ENCODE measurements around the gene RRP1. TPM values are rescaled to one million over a fixed set of nuclear protein-coding genes. Genes with fewer than 3 reads are reported as not detected.

RRP1 gene
- total and polyA plus RNA-seq, 9 of the 15 experiments (the other 6 are each of a cell fraction or from before 2014, with no cell fraction given): 0.89 to 105 (median 51.6) TPM

DNA sequence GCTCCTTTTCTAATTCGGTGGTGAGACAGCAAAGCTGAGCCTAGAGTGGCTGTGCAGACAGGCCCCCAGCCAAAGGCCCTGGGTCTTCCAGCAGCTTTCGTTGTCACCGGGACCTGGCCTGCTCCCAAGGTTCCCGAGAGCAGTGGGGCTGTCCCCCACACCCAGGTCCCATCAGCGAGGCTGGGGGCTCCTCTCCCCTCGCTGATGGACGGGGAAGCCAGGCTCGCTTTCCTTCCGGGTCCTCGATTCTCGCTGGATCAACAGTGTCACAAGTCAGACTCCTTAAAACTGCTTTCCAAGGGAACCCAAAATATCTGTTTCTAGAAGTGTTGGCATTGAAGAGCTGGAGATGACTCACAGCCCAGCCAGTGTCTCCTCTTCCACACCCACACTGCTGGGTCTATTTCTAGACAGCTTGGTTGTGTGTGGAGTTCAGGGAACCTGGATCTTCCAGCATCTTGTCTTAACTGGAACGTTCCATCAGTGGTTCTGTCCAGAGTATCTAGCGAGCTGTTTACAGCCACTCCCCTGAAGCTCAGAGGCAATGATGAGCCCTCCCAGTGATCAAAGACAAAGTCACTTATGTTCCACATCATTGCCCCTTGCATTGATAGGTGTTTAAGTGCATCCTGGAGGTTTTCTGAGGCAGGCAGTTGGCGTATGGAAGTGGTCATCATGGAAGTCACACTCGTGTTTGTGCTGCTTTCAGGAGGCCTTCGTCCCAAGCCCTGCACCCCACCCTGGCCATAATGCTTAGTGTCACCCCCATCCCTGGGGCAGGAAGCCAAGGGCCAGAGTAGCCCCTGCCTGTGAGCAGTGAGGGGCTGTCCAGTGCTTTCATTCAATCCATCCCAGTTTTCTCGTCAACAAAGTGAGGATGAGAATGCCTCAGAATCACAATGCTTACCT lies 35.2 kb downstream of the RRP1 start (continued):
- TF ChIP-seq XRCC4 (IDR thresholded peaks at IDR 0.05; ENCODE audit: extremely low read depth, insufficient read depth, insufficient read length) (no peak), RAD21 (CRISPR knock-in tag; conservative IDR thresholded peaks at IDR 0.05 in 1 of 2, IDR thresholded peaks at IDR 0.05 in 1 of 2) (no peak), BMI1 (IDR thresholded peaks at IDR 0.05; ENCODE audit: low read length) (no peak), ZNF133 (CRISPR knock-in tag; IDR thresholded peaks at IDR 0.05) (0 out of 2 replicates have a peak, but pooled peaks have one; percentile 8), ATF7 (IDR thresholded peaks at IDR 0.05) (no peak), KLF1 (tag; IDR thresholded peaks at IDR 0.05) (no peak), ZNF584 (CRISPR knock-in tag; IDR thresholded peaks at IDR 0.05; ENCODE audit: low read depth) (no peak), SNIP1 (IDR thresholded peaks at IDR 0.05; ENCODE audit: low read depth) (no peak), MTA1 (IDR thresholded peaks at IDR 0.05; ENCODE audit: borderline replicate concordance) (no peak), E2F3 (CRISPR knock-in tag; IDR thresholded peaks at IDR 0.05) (no peak), DDX20 (tag; IDR thresholded peaks at IDR 0.05; ENCODE audit: low read depth) (no peak), ZNF583 (CRISPR knock-in tag; IDR thresholded peaks at IDR 0.05) (no peak), MIER1 (IDR thresholded peaks at IDR 0.05; ENCODE audit: low read depth) (peak; percentile 99), SP1 (CRISPR knock-in tag; IDR thresholded peaks at IDR 0.05) (no peak), BCL6 (CRISPR knock-in tag; IDR thresholded peaks at IDR 0.05) (no peak), CBX1 (IDR thresholded peaks at IDR 0.05; ENCODE audit: low read depth) (no peak), ZC3H4 (CRISPR knock-in tag; IDR thresholded peaks at IDR 0.05; ENCODE audit: borderline replicate concordance) (no peak), NR2C2 (CRISPR knock-in tag; IDR thresholded peaks at IDR 0.05) (no peak), NR2C2 (tag; IDR thresholded peaks at IDR 0.05) (no peak), ZNF347 (CRISPR knock-in tag; IDR thresholded peaks at IDR 0.05; ENCODE audit: low read depth) (no peak), FOXK1 (CRISPR knock-in tag; IDR thresholded peaks at IDR 0.05; ENCODE audit: borderline replicate concordance) (no peak)
- TF ChIP-seq, protein P1, sequence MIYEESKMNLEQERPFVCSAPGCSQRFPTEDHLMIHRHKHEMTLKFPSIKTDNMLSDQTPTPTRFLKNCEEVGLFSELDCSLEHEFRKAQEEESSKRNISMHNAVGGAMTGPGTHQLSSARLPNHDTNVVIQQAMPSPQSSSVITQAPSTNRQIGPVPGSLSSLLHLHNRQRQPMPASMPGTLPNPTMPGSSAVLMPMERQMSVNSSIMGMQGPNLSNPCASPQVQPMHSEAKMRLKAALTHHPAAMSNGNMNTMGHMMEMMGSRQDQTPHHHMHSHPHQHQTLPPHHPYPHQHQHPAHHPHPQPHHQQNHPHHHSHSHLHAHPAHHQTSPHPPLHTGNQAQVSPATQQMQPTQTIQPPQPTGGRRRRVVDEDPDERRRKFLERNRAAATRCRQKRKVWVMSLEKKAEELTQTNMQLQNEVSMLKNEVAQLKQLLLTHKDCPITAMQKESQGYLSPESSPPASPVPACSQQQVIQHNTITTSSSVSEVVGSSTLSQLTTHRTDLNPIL (CRISPR knock-in tag; IDR thresholded peaks at IDR 0.05): no peak
- TF ChIP-seq, protein P2, sequence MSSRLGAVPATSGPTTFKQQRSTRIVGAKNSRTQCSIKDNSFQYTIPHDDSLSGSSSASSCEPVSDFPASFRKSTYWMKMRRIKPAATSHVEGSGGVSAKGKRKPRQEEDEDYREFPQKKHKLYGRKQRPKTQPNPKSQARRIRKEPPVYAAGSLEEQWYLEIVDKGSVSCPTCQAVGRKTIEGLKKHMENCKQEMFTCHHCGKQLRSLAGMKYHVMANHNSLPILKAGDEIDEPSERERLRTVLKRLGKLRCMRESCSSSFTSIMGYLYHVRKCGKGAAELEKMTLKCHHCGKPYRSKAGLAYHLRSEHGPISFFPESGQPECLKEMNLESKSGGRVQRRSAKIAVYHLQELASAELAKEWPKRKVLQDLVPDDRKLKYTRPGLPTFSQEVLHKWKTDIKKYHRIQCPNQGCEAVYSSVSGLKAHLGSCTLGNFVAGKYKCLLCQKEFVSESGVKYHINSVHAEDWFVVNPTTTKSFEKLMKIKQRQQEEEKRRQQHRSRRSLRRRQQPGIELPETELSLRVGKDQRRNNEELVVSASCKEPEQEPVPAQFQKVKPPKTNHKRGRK (tag; IDR thresholded peaks at IDR 0.05): no peak
- TF ChIP-seq, protein P3, sequence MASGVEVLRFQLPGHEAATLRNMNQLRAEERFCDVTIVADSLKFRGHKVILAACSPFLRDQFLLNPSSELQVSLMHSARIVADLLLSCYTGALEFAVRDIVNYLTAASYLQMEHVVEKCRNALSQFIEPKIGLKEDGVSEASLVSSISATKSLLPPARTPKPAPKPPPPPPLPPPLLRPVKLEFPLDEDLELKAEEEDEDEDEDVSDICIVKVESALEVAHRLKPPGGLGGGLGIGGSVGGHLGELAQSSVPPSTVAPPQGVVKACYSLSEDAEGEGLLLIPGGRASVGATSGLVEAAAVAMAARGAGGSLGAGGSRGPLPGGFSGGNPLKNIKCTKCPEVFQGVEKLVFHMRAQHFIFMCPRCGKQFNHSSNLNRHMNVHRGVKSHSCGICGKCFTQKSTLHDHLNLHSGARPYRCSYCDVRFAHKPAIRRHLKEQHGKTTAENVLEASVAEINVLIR (CRISPR knock-in tag; IDR thresholded peaks at IDR 0.05): no peak
- TF ChIP-seq, protein P4, sequence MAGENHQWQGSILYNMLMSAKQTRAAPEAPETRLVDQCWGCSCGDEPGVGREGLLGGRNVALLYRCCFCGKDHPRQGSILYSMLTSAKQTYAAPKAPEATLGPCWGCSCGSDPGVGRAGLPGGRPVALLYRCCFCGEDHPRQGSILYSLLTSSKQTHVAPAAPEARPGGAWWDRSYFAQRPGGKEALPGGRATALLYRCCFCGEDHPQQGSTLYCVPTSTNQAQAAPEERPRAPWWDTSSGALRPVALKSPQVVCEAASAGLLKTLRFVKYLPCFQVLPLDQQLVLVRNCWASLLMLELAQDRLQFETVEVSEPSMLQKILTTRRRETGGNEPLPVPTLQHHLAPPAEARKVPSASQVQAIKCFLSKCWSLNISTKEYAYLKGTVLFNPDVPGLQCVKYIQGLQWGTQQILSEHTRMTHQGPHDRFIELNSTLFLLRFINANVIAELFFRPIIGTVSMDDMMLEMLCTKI (IDR thresholded peaks at IDR 0.05; ENCODE audit: partially characterized antibody): no peak

Data from K562 (cell line).